HG03280 (cell line): ENCODE measurements around the gene SMIM20.
"Not testable (repeated sequence)": the region's sequence is repeated elsewhere in the genome, so short reads cannot be mapped to it uniquely, and the experiment has no call there.

Experiments used
- ATAC-seq: cut with Tn5 transposase; IDR thresholded peaks from one replicate; pipeline ENCODE4 v1.9.1; 2021; ENCODE audit warnings: mild to moderate bottlenecking, moderate library complexity; ENCODE audit not compliant: unreplicated experiment

SMIM20 gene

DNA sequence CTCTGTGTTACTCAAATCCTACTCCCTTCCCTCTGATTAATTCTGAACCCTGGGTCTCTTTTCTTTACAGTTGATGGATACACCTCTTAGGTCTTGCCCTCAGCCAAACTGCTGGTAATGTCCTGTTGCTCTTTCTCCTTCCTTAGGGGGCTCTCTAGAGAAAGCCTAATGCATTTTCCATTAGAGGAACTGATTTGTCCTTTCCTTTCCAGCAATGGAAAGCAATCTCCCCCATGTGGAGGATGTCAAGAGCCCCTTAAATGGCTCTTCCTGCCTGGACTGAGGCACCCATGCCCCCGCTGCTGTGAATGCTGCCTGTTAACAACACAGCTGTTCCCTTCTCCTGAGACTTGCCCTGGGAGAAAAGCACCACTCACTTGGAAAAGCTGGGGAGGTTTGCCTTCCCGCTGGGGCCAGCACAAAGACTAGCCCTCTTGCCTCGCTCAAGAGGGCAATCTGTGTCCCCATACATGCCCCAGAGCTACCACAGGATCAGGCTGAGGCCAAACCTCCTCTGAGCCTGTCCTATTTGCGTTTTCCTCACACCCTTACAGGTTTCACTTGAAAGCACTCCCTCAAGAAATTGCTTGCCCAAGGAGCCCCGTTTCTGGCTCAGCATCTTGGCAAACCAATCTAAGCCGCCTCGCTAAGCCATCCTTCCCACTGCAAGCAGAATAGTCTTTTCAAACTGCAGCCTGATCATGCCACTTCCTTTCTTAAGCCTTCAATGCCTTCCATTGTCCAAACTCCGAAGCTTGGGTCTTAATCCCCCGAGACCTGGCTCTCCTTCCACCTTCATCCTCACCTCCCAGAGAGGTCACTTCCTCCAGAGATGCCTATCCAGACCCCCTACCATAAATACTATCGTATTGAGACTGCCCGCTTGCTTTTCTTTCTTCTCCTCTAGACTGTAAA is 23.2 kb upstream of the SMIM20 start:
- no peak for ATAC-seq

DNA sequence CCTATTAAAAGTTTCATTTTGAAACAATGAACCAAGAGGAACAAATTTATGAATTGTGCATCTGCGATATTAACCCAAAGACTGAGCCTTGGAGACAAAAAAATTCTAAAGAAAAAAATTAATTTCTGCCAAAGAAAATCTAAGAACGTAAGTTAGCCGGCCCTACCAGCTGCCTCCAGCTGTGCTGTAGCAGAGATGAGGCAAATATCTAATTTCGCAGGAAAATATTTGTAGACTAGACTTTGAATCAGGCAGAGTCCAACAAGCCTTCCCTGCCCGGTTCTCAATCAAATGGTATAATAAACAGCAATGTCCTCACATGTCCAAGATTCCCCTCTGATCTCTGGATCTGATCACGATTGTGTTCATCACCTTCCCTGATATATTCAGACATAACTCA is 21.2 kb upstream of the SMIM20 start:
- no peak for ATAC-seq

DNA sequence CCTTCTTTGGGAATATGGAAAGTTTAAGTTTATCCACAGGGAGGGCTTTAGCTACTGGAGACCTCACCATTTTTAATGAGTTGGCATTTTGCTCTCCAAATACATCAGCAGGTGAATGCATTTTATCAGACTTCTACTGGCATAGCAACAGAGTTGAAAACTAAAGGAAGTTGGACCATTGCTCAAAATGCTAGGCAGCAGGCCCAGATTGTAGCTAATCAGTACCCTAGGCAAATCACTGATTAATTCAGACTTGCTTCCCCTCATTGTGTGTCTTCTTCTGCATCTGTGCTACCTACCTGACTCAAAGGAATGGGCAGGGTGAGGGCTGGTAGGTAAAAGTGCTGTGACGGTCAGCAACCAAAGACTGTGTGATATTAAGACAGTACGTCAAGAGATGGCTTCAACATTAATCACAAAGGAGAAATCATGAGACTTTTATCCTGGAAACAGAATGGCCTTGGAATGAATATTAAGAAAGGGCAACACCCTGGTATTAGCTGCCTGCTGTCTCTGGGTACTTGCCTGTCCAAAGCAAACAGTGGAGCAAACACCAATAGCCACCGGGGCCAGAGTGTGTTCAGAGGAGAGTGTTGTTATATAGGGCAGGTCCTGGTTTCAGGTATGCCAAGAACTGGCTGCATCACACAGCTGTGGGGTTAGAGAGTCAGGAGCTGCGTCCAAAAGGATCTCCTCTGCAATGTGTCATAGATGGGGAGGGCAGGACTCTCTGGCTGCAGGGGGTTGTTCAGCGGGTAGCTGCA is 17.1 kb upstream of the SMIM20 start:
- no peak for ATAC-seq

DNA sequence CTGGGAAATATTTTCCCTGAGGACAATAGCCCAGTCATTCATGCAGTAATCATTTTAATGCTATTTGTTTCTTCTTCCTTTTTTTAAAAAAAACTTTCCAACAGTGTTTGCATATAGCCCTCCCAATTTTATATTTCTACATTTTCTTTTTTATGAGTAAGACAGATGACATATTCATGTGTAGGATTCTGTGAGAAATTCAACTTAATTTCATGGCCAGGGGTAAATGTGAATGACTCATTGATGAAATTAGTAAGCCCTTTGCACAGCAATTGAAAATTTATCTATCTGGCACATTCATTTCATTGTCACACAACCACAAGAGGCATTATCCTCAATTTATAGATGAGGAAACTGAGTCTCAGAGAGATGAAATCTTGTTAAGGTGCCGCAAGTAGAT is 13.7 kb upstream of the SMIM20 start:
- no peak for ATAC-seq

DNA sequence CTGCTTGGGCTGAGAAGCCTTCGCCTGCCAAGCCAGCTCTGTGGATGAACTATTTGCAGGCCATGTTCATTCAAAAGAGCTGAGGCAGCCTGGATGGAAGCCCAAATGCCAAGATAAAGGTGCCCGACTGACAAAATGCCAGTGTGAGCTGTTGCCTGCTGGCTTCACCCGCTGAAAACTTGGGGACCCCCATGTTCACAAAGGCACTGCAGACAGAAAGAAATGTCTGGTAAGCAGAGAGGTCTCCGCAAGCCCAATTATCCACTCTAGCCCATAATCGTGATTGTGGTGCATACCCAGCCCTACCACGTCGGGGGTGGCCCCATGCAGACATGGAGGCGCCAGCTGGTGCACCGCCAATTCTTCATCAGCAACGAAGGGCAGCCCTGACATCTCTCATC is 13.0 kb upstream of the SMIM20 start:
- no peak for ATAC-seq

DNA sequence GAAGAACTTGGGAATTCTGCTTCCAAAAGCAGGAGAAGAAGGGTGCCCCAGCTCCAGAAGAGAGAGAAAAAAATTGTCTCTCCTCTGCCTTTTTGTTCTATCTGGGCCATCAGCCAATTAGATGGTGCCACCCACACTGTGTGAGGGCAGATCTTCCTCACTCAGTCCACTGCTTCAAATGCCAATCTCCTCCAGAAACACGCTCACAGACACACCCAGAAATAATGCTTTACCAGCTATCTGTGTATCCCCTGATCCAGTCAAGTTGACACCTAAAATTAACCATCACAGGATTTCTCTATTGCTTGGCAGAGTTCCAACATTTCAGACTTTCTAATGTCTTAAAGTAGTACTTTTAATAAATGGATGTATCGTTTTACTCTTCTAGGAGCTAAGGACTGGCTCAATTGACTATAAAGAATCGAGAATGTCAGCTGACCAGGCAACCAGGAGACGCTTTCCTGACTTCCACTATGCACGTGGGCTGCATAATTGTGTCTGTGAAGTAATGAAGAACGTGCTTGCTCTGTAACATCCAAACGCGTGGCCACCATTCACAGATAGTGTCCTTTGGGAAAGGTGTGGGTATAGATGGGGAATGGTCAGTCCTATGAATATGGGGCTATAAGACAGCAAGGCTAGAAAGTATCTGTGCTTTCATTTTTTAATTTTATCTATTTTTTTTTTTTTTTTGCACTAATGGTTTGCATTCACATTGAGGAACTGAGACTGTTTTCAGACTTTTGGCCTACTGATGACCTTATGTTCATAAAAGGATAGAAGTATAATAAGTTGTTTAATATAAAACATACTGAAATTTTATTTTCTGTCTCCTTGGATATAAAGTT is 9.9 kb upstream of the SMIM20 start:
- no peak for ATAC-seq

DNA sequence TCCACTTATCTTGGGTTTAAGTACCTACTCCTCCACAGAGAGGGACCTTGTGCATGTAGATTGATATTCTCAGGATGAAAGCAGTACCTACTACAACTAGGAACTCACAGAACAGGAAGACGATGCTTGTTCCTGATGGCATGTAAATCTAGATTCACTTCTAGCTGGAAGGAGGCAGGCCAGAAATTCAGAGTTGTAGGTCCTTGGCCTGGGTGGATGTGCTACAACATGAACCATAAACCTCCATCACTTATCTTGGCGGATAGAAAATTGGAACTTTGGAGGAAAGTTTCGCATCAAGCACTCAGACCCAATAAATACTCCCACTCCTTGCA is 9.3 kb upstream of the SMIM20 start:
- ATAC-seq, result no peak

DNA sequence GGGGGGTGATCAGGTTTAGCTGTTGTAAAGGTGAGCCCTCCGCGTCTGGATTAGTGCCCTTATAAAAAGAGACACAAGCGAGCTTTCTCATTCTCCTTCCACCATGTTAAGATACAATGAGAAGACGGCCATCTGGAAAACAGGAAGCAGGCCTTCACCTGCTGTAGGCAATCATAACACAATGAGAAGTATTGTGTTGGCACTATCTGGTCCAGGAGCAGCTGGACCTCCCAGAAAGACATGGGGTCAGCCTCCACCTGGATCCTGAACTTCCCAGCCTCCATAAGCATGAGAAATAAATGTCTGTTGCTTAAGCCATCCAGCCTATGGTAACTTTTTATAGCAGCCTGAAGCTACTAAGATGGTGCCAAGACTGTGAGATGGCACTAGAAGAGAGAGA is 8.6 kb upstream of the SMIM20 start:
- ATAC-seq, result no peak

DNA sequence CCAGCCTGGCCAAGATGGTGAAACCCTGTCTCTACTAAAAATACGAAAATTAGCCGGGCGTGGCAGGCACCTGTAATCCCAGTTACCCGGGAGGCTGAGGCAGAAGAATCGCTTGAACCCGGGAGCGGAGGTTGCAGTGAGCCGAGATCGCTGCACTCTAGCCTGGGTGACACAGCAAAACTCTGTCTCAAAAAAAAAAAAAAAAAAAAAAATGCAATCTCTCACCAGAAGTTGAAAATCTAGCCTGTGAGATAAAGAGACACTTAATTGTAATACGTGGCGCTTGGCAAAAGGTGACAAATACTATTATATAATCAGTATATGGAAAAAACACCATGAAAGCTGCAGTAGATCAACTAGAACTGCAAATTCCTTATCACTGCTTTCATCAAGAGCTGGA is 7.9 kb upstream of the SMIM20 start:
- ATAC-seq, result not testable (repeated sequence)

DNA sequence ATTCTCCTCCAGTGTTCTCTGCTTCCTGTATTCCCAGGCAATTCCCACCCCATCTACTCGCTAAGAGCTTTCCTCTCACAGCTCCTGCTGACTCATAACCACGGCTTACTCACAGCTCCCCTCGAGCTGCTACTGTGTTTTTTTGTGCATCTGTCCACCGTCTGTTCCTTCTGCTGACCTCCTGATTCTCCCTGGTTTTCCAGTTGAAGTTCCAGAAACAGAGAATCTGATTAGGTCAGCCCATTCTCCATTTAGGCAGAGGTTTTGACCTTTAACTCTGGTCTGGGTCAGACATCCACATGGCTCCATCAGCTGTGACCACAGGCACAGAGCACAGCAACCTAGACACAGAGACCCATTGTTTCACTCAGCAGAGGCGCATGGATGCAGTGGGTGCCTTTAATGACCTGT is 5.5 kb upstream of the SMIM20 start:
- no peak for ATAC-seq

DNA sequence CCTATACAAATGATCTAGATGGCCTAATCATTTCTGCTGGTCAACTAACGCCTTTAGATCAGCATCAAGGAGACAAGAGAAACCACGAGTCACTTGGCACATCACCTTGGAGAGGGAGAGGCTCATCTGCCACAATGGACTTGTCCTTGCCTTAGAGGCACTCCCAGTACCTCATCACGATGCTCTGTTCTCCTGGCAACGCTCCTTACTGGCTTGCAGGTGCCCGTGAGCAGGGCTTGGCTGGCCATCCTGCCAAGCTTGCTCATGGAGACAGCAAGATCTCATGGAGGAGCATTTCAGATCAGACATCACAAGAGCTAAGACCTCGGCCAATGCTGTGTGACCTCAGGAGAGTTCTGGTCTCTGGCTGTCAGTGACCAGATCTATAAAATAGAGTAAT is 2.7 kb upstream of the SMIM20 start:
- no peak for ATAC-seq

DNA sequence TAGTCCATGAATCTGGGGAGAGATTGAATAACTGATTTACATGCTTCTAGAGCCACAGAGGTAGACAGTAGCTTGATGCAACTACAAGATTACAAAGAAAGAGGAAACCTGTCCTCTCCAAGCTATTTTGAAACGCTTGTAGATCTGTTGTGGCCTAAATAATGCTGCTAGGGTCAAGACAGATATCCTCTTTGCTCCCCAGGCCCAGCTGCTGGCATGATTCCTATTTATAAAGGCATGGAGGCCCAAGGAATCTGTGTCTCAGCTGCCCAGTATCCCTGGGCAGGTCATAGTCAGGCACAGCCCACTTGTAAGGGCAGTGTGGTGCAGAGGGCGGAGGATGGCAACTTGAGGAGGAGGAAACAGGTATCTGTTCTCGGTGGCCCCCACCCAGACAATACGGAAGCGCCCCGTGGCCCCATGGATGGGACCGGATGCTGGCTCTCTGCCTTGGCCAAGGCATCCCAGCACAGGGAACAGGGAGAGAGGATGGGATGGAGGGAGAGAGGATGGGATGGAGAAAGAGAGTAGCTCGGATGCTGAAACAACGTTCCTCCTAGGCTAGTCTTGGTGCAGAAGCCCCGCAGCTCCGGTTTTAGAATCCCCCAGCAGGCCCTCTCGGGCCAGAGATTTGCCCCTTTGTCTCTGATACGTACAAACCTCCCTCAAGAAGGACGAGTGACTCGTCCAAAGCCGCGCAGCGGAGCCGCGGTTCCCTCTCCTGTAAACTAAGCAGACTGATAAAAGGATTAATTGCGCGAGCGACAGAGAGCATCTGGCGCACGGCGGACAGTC is 767 bp upstream of the SMIM20 start:
- peak; percentile 10 for ATAC-seq

DNA sequence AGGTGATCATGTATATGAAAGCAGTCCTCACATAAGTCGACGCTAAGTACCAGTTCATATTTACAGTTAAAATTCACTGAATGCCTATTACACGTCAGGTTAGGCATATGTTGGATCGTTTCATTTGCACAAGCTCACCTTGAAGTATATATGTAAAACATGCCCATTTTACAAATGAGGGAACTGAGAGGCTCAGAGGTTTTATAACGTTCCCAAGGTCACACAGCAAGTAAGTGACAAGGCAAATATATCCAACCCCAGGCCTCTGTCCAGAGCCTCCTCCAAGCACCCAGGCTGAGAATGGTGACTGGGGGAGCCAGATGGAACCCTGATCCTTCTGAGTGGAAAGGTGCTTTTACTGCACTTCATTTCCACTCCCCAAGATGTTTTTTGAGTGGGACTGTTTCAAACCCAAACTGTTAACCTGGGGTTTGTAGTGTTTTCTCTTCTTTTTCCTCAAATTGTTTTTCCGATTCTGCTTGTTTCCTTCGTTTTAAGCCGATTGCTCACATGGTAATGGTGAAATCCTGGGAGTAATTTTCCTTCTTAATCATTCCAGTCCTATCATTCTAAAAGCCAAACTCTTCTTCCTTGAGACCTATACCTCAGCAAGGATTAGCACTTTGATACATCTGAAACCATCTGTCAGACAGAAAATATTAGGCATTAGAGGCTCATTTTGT is 791 bp downstream of the SMIM20 start:
- peak; percentile 2 for ATAC-seq

DNA sequence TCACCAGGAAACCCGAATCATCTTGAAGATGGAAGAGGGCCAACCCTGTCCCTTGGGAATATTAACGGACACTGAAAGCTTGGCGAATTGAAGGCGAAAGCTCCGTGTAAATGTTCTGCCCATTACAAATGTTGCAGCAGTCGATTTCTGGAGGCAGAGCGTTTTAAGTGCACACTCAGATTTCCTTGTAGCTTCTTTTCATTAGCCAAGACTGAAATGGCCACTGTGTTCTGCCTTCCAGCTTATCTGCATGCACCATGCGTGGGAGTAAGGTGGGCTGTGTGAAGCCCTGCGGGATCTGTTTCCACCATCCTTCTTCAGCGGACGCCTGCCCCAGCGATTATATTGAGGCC is 1.3 kb downstream of the SMIM20 start:
- ATAC-seq, result no peak

DNA sequence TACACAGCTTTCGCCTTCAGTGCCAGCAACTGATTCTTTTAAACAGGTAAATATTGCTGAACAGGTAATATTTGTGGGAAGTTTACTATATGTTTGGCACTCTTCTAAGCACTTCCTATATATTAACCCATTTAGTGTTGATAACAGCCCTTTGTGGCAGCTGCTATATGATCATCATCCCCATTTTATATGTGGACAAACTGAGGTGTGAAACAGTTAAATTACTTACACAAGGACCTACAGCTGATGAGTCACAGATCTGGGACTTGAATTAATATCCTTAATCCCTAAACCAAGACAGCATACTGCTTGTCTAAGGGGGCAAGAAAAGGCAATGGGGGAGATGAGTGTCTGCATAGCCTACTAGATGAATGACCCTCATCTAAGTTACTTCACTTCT is 2.9 kb downstream of the SMIM20 start:
- no peak for ATAC-seq

DNA sequence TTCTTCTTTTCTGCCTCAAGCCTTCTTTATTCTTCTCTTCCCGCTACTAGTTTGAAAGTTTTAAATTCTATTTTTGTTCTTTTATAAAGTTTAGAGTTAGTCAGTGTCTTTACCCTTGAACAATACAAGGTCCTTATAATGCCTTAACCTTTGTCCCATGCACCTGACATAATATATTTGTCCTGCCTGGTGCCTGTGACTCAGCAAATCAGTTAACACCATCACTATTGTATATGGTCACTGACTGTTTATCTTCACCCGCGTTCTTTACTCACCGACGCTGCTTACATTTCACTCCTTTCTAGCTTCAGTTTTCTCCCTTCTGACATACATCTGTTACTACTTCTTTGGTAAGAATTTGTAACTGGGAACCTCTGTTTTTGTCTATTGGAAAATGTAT is 5.7 kb downstream of the SMIM20 start:
- ATAC-seq, result no peak

DNA sequence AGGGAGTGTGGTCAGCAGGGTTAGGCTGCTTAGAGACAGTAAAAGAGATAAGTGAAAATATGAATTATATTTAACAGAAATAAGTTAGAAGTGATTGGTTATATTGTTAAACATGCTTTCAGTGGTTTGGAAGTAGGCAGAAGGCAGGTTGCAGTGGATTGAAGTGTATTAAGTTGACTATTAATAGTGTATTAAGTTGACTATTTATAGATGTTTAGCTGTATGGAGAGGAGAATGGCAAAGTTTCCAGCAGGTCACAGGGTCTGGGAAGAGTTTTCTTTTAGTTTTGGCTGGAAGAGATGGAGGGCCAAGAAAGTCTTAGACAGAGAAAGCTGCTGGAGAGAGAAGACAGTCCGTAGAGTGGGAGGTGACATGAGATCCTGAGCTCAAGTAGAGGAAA is 7.9 kb downstream of the SMIM20 start:
- no peak for ATAC-seq

DNA sequence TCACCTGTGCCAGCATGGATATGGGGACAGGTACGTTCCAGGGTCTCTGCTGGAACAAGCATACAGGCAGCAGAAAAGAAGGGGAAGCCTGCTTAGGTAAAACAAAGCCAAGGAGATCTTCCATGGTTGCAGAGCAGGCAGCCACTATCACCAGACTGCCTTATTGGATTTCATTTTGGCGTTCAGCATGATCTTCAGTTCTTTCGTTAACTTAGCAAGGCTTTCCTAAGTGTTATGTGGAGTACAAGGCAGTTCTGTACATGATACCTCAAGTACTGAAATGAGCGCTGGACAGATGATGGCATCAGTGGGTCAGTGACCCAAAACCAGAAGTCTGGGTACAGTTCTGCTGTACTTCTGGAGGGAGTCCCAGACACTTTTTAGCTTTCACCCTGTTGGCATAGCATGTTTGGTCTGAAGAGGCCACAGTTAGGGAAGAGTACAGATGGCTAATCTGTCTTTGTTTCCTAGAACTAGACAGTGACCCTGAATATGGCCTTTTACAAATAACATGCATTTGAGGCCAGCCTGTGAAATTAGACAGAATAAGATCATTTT is 8.9 kb downstream of the SMIM20 start:
- no peak for ATAC-seq

DNA sequence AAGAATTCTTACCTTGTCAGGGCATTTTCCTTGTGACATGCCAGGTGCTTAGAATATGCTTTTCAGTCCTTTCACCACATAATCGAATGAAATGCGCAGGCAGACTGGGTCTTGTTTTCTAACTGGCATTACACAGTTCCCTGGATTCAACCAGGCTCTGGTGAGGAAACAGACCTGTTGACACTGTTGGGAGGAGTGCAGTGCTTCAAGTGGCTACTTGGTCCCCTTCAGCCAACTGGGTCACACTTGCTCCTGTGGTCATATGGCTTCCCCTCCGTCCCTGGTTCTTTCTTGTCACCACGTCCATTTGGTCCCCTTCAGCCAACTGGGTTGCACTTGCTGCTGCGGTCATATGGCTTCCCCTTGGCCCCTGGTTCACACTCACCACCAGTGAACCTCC is 9.7 kb downstream of the SMIM20 start:
- no peak for ATAC-seq
